Stimulated activated CD8-positive, alpha-beta memory T cell treated with anti-CD3 and anti-CD28 coated beads, Interleukin-15, amount 100 ng/mL, for 48 hours (primary cell): ENCODE results near the gene PPP1R3G.

ENCODE experiments used
- DNase-seq, 2 donors: peaks; one replicate each; pipeline ENCODE4 v3.0.0-alpha.2; 2020; ENCODE audit warnings: low read depth in 2 of 2

Gene PPP1R3G

GRCh38 chr6:5071216-5071615 lies 13.9 kb upstream of the PPP1R3G start:
- no peak for DNase-seq

GRCh38 chr6:5072440-5072839 lies 12.7 kb upstream of the PPP1R3G start:
- no peak for DNase-seq

GRCh38 chr6:5073992-5074391 lies 11.1 kb upstream of the PPP1R3G start:
- DNase-seq: no peak

GRCh38 chr6:5076931-5077330 lies 8.2 kb upstream of the PPP1R3G start:
- no peak for DNase-seq

GRCh38 chr6:5078121-5078669 lies 6.9 kb upstream of the PPP1R3G start:
- no peak for DNase-seq

- DNase-seq: no peak
Observed at GRCh38 chr6:5079692-5080091, 5.4 kb upstream of the PPP1R3G start.

GRCh38 chr6:5080574-5080973 lies 4.6 kb upstream of the PPP1R3G start:
- no peak for DNase-seq

- DNase-seq: no peak
Observed at GRCh38 chr6:5081182-5081581, 4.0 kb upstream of the PPP1R3G start.

- no peak for DNase-seq
Observed at GRCh38 chr6:5081955-5082354, 3.2 kb upstream of the PPP1R3G start.

- no peak for DNase-seq
Observed at GRCh38 chr6:5082487-5083306, 2.4 kb upstream of the PPP1R3G start.

GRCh38 chr6:5083307-5083583 lies 1.9 kb upstream of the PPP1R3G start:
- no peak for DNase-seq

GRCh38 chr6:5083813-5084359 lies 1.3 kb upstream of the PPP1R3G start:
- DNase-seq: no peak

GRCh38 chr6:5084360-5084780 lies 771 bp upstream of the PPP1R3G start:
- no peak for DNase-seq

- DNase-seq: no peak
Observed at GRCh38 chr6:5085648-5086293, 630 bp downstream of the PPP1R3G start.

GRCh38 chr6:5086294-5086890 lies 1.3 kb downstream of the PPP1R3G start:
- DNase-seq: no peak

- no peak for DNase-seq
Observed at GRCh38 chr6:5087389-5087788, 2.2 kb downstream of the PPP1R3G start.

GRCh38 chr6:5088780-5089179 lies 3.6 kb downstream of the PPP1R3G start:
- DNase-seq: no peak

- no peak for DNase-seq
Observed at GRCh38 chr6:5089481-5090438, 4.6 kb downstream of the PPP1R3G start.

- DNase-seq: no peak
Observed at GRCh38 chr6:5090603-5091002, 5.5 kb downstream of the PPP1R3G start.

GRCh38 chr6:5091210-5092069 lies 6.3 kb downstream of the PPP1R3G start:
- DNase-seq: no peak
